ENCODE measurements around the gene BRD7. TPM values are rescaled to one million over a fixed set of nuclear protein-coding genes. Genes with fewer than 3 reads are reported as not detected.

BRD7 gene
- total and polyA plus RNA-seq, 7 donors, result 34.2 to 56.4 (median 52.0) TPM

DNA sequence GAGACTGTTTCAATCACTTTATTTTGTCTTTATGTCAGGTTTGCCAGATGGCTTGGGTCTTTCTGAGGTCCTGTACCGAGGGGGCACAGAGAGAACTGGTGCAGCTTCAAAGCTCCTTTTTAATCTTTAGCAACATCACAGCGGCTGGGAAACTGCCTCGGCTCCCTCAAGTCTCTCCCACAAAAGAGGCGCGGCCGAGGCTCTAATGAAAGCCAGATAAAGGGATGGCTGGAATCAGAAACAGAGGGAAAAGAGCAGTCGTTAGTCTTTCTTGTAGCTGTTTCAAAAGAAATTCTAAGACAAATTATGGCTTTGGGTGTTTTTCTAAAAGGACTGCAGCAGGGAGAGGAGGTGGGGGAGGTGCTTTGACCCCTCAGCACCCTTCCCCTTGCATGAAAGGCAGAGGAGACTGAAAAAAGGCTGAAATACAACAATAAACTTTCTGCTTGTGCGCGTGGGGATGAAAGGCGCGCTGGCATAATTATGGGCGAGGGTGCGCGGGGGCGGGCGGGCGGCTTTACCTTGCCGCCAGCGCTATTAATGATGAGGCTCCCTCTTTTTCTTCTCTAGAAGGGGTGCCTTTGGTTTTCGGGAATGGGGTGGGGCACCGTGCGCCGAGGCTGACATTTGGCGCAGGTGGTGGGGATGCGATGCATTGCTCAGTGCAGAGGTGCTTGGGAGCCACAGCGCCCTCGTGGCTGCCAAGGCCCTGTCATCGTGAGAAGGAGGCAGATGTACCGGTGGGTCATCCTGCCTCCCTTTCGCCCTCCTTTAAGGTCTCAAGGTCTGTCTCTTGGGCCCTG lies 22.3 kb upstream of the BRD7 start:
- TF ChIP-seq, protein P1, sequence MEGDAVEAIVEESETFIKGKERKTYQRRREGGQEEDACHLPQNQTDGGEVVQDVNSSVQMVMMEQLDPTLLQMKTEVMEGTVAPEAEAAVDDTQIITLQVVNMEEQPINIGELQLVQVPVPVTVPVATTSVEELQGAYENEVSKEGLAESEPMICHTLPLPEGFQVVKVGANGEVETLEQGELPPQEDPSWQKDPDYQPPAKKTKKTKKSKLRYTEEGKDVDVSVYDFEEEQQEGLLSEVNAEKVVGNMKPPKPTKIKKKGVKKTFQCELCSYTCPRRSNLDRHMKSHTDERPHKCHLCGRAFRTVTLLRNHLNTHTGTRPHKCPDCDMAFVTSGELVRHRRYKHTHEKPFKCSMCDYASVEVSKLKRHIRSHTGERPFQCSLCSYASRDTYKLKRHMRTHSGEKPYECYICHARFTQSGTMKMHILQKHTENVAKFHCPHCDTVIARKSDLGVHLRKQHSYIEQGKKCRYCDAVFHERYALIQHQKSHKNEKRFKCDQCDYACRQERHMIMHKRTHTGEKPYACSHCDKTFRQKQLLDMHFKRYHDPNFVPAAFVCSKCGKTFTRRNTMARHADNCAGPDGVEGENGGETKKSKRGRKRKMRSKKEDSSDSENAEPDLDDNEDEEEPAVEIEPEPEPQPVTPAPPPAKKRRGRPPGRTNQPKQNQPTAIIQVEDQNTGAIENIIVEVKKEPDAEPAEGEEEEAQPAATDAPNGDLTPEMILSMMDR (IDR thresholded peaks at IDR 0.05), result no peak
- no peak for TF ChIP-seq POLR2A (IDR thresholded peaks at IDR 0.05)
- no peak for TF ChIP-seq POLR2AphosphoS5 (IDR thresholded peaks at IDR 0.05)
- no peak for TF ChIP-seq EP300 (IDR thresholded peaks at IDR 0.05)
- no peaks in the 10 kb centered on the region for H3K36me3 ChIP-seq
- intact Hi-C loops (cut with DNase I), result no loop called here
- no peaks in the 10 kb centered on the region for H3K27me3 ChIP-seq
- 89% methylated on average over 30 of the region's 30 CpGs for WGBS, 2 donors
- H3K27ac ChIP-seq, result no peak overlapping the region
- no peak for DNase-seq
- no peaks in the 10 kb centered on the region for H3K4me1 ChIP-seq
- H3K4me3 ChIP-seq, result no peak overlapping the region
- no peaks in the 10 kb centered on the region for H3K9me3 ChIP-seq

DNA sequence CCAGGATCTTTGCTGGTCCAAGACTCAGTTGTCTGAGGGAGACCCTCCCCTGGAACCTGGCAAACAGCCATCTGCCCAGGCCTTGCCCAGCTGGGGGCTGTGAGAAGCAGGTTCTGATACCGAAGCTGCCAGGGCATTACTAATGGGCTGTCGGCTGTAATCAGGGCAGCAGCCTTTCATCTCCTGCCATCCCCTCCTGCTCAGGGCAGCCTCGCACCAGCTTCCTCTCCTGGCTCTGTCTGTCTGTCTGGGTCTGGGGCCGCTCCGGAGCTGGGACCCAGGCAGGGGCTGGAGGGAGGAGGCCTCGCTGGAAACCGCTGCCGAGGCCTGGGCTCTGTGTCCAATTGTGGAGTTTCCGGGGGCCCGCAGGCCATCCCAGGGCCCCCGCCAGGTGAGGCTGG lies 21.6 kb upstream of the BRD7 start:
- Histone ChIP-seq H3K27ac (no peak overlapping the region), H3K36me3 (no peaks in the 10 kb centered on the region), H3K4me3 (no peak overlapping the region), H3K4me1 (no peaks in the 10 kb centered on the region), H3K27me3 (no peaks in the 10 kb centered on the region), H3K9me3 (no peaks in the 10 kb centered on the region)
- DNase-seq, result no peak
- TF ChIP-seq, protein P1 (IDR thresholded peaks at IDR 0.05), result no peak
- 92 to 94% methylated on average over 11 of the region's 11 CpGs for WGBS, 2 donors
- intact Hi-C loops (cut with DNase I), result no loop called here

DNA sequence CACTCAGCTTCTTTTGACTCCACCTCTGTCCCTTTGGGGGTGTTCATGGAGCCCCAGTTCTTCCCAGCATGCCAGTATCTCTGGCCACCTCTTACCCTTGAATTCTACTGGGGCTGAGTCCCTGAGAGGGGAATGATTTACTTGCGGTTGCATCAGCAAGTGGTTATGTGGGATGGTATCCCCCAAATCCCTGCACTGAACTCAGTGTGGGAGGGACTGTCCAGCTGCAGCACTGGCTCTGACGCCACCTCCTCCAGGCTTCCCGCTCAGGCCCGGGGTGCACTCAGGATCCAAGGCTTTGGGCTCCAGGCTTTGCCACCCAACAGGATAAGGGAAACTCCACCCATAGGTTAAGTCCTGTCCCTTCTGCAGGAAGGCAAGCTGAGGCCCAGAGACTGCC lies 21.1 kb upstream of the BRD7 start:
- H3K4me3 ChIP-seq, result no peak overlapping the region
- H3K27me3 ChIP-seq, result no peaks in the 10 kb centered on the region
- WGBS, 2 donors, result 93 to 95% methylated on average over 4 of the region's 4 CpGs
- no peak for DNase-seq
- no peaks in the 10 kb centered on the region for H3K9me3 ChIP-seq
- TF ChIP-seq, protein P1 (IDR thresholded peaks at IDR 0.05), result no peak
- TF ChIP-seq EP300 (IDR thresholded peaks at IDR 0.05), result no peak
- TF ChIP-seq POLR2AphosphoS5 (IDR thresholded peaks at IDR 0.05), result no peak
- no peak for TF ChIP-seq POLR2A (IDR thresholded peaks at IDR 0.05)
- no peaks in the 10 kb centered on the region for H3K36me3 ChIP-seq
- H3K27ac ChIP-seq, result no peak overlapping the region
- H3K4me1 ChIP-seq, result no peaks in the 10 kb centered on the region
- intact Hi-C loops (cut with DNase I), result no loop called here

DNA sequence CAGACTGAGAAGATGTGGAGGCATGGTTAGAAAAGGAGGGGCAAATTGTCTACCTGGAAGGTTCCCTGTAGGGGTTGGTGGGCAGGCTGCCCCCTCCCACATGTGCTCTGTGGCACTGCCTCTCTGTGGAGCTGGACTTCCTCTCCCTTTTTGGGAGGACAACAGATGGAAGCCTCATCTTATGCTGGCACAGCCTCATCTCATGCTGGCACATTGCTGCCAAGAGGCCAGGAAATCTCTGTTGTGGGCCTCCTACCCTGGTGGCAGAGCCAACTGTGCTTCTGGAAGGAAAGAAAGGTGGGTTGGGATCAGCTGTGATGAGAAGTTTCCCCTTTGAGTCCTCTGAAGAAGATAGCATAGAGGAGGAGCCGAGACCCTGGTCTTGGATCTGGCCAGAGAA lies 19.7 kb upstream of the BRD7 start:
- 77 to 85% methylated on average over 1 of the region's 1 CpG for WGBS, 2 donors
- no peaks in the 10 kb centered on the region for H3K27me3 ChIP-seq
- no peaks in the 10 kb centered on the region for H3K9me3 ChIP-seq
- intact Hi-C loops (cut with DNase I), result no loop called here
- no peak for DNase-seq
- H3K27ac ChIP-seq, result no peak overlapping the region
- TF ChIP-seq, protein P1 (IDR thresholded peaks at IDR 0.05), result no peak
- TF ChIP-seq EP300 (IDR thresholded peaks at IDR 0.05) (no peak), POLR2A (IDR thresholded peaks at IDR 0.05) (no peak)
- H3K36me3 ChIP-seq, result no peaks in the 10 kb centered on the region
- H3K4me1 ChIP-seq, result no peaks in the 10 kb centered on the region
- no peak overlapping the region for H3K4me3 ChIP-seq

DNA sequence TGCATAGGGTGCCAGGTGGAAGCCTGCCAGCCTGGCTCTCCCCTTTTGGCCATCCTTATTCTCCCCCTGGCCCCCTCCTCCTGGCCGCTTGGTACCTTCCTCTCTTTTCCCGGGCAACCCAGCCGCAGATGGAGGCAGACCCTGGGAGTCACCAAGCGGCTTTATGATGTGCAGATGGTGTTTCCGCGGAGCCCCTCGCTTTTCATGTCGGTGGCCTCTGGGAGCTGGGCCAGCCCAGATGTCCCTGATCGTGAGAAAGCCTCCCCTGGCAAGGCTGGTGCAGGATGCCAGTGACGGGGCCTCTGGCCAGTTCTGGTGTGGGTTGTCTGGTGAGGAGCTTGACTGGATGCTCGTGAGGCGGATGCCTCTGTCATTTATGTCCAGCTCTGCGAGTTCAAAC lies 18.0 kb upstream of the BRD7 start:
- TF ChIP-seq POLR2A (IDR thresholded peaks at IDR 0.05), result no peak
- TF ChIP-seq EP300 (IDR thresholded peaks at IDR 0.05), result no peak
- no peak for TF ChIP-seq POLR2AphosphoS5 (IDR thresholded peaks at IDR 0.05)
- TF ChIP-seq, protein P1 (IDR thresholded peaks at IDR 0.05), result no peak
- Histone ChIP-seq H3K9me3 (no peaks in the 10 kb centered on the region), H3K4me3 (no peak overlapping the region), H3K27ac (no peak overlapping the region), H3K27me3 (no peaks in the 10 kb centered on the region), H3K4me1 (no peaks in the 10 kb centered on the region), H3K36me3 (no peaks in the 10 kb centered on the region)
- intact Hi-C loops (cut with DNase I), result no loop called here
- 87 to 90% methylated on average over 13 of the region's 13 CpGs for WGBS, 2 donors
- DNase-seq, result no peak

Measured in sigmoid colon (tissue), 7 donors.